NCI-H345 (cell line): ENCODE data around the gene DOCK6.

Source experiments
- DNase-seq: peaks from one replicate; lab custom pipeline; 2025; lab: John Stamatoyannopoulos, UW

DOCK6 gene

DNA sequence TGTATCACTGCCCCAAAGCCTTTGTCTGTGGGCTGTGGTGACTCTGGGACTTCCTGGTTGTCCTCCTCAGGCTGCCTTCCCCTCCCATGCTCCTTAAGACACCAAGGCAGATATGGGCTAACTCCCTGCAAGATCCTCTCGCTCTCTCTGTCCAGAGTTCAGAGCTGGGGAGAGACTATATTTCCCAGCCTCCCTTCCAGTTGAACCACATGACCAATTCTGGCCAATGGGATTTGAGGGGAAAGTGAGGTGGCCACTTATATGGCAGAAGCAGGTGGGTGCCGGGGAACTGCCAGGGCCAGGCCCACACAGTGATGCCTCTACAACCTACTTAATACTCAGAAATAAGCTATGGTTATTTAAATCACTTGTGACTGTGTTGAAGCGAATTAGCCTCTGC, 39.1 kb downstream of the DOCK6 start:
- DNase-seq = no peak

DNA sequence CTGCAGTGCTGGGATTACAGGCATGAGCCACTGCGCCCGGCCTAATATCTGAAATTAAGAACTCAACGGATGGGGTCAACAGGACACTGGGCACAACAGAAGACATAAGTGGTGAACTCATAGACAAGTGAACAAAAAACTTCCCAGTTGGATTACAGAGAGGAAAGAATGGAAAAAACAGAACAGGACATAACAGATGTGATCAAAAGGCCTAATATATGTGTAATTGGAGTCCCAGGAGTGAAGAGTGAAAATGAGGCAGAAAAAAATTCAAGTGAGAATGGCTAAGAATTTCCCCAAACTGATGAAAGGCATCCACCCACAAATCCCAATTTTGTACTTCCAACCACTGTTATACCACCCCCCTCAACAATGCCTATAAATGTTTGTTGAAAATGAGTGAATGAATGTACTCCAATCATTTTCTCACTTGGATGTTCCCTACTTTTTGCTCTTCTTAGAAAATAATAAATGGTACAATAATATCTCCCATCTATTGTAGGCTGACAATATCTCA, 41.2 kb downstream of the DOCK6 start:
- DNase-seq = no peak

DNA sequence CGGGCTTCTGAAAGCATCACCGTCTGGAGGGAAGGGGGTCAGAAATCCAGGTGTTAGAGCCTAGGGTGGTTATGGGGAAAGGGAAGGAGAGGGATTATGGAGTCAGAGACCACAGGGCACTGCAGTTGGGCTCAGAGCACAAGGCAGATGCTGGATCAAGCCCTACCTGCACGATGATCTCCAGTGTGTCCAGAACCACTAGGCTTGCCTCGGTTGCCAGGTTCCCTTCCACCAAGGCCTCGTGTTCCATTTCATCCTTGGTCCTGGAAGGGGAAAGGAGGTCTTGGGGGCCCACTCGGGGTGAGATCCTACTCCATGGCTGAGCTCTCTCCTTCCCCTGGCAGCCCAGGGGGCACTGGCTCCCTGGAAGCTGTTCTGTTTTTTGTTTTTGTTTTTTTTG, 47.9 kb downstream of the DOCK6 start:
- DNase-seq = no peak

DNA sequence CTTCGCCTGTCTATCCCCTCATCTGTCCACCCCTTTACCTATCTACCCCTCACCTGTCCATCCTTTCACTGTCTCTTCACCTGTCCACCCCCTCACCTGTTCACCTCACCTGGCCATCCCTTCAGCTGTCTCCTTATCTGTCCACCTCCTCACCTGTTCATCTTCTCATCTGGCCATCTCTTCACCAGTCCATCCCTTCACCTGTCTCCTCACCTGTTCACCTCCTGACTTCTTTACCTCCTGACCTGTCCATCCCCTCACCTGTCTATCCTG, 51.7 kb downstream of the DOCK6 start:
- no peak for DNase-seq

DNA sequence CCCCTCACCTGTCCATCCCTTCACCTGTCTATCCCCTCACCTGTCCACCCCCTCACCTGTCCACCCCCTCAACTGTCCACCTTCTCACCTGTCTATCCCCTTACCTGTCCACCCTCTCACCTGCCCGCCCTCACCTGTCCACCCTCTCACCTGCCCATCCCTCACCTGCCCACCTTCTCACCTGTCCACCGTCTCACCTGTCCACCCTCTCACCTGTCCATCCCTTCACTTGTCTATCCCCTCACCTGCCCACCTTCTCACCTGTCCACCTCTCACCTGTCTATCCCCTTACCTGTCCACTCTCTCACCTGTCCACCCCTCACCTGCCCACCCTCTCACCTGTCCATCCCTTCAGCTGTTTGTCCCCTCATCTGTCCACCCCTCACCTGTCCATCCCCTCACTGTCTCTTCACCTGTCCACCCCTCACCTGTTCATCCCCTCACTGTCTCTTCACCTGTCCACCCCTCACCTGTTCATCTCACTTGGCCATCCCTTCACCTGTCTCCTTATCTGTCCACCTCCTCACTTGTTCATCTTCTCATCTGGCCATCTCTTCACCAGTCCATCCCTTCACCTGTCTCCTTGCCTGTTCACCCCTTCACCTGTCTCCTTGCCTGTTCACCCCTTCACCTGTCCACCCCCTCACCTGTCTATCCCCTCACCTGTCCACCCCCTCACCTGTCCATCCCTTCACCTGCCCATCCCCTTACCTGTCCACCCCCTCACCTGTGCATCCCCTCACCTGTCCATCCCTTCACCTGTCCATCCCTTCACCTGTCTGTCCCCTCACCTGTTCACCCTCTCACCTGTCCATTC, 52.3 kb downstream of the DOCK6 start:
- DNase-seq = no peak

DNA sequence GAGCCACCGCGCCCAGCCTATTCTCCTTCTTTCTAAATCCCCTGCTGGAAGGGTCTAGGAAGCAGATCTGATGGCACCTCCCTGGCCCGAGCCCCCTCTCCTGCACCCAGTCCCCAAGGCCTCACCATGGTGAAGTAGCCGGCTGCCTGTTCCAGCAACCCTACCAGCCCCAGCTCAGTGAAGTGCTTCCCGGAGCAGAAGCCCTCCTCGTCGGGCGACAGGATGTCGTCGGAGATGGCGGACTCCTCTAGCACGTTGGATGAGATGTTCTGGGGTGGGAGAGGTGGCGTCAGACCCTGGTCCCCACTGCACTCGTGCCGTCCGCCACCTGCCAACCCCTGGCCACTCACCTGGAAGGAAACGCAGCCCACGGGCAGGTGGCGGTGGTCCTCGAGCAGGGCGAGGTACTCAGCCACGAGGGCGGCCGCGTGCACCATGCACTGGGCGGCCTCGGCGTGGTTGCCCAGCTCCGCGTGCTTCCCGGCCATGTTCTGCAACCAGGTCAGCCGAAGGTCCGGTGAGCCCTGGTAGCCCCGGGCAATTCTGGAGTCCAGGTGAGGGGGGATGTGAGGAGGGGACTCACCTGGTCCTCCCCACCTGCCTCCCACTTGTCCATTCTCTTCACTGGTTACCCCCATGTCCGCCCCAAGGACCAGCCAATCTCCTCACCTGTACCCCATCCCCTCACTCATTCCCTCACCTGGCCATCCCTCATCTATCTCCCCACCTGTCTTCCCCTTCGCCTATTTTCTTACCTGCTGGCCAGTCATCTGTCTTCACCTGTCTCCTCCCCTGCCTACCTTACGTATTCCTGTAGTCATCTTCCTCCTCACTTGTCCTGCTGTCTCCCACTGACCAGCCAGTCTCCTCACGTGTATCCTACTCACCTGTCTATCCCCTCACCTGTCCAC, 53.5 kb downstream of the DOCK6 start:
- DNase-seq = no peak

DNA sequence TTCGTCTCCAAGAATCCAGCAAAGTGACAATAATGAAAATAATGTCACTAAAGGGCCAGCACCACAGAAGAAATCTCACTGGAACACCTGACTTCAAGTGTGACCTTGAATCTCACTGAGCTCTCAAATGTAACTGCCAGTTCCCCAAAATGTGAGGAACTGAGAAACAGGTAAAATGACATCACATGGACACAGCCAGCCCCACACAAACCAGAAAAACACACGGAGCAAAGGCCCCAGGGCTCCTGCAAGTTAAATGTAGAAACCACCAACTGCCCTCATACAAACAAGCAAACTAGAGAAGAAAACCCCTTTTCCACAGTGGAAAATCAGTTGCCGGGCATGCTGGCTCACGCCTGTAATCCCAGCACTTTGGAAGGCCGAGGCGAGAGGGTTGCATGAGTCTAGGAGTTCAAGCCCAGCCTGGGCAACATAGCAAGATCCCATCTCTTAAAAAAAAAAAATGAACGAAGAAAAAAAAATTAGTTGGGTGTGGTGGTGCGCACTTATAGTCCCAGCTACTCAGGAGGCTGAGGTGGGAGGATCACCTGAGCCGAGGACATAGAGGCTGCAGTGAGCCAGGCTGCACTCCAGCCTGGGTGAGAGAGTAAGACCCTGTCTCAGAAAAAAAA, 56.3 kb downstream of the DOCK6 start:
- DNase-seq = no peak

DNA sequence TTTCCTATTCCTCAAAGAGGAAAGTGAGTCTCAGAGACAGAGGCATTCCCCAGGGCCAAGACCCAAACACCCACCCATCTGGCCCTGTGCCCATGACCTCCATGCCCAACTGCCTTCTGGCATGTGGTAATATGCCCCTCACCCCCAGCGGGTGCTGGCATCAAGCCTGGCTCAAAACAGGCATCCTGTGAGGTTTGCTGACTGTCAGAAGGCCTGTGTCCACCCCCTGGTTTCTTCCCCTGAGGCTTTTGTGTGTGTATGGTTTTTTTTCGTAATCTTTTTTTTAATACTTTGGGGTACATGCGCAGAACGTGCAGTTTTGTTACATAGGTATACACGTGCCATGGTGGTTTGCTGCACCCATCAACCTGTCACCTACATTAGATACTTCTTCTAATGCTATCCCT, 57.4 kb downstream of the DOCK6 start:
- DNase-seq = no peak

DNA sequence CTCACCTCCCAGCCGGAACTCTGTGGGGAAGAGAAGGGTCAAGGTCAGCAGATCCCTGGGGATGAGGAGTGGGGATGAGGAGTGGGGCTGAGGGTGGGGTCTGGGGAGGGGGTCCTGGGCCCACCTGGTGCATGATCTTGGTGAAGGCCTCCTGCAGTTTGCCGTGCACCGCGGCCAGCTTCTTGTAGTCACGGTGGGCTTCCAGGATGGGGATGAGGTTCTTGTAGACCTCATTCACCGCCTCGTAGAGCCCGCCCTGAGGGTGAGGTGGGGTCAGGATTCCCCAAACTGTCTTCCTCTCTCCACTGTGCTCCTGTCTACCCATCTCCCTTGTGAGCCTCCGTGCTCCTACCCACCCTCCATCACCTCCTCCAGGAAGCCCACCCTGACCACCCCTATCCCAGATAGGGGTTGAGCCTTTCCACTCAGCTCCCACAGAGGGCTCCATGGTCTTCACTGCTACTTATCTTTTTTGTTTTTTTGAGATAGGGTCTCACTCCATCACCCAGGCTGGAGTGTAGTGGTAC, 58.2 kb downstream of the DOCK6 start:
- DNase-seq = no peak

DNA sequence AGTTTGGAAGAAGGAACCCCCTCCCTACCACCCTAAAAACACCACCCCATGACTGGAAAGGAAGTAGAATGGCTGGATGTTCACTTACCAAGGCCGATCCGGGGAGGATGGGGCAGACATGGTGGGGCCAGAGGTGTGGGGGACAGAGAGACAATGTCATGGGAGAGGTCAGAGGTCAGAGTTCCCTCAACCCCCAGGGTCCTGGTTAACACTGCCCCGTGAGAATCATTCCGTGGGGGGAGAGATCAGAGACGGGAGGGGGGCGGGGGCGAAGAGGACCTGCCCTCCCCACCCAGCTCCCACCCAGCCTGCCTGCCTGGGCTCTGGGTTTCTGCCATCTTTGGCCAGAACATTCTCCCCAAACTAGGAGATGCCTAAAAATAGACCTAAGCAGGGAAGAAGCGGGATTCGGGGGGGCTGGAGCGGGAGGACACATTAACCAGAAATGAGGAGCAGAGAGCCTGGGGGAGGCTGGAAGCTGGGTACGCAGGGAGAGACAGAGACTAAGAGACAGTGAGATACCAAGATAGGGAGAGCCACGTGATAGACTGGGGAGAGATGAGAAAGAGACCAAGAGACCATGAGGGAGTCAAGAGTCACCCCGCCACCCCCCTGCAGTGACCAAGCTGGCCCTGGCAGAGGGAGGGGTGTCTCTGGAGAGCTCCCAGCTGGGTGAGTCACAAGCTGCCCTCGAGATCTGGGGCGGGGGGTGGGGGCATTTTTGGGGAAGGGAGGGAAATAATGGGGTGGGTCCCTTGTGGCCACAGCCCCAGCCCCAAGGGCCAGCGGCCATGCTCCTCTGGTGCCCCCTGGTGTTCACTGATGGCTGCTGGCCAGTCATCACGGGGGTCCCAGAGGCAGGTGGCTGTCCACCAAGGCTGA, 58.9 kb downstream of the DOCK6 start:
- no peak for DNase-seq

DNA sequence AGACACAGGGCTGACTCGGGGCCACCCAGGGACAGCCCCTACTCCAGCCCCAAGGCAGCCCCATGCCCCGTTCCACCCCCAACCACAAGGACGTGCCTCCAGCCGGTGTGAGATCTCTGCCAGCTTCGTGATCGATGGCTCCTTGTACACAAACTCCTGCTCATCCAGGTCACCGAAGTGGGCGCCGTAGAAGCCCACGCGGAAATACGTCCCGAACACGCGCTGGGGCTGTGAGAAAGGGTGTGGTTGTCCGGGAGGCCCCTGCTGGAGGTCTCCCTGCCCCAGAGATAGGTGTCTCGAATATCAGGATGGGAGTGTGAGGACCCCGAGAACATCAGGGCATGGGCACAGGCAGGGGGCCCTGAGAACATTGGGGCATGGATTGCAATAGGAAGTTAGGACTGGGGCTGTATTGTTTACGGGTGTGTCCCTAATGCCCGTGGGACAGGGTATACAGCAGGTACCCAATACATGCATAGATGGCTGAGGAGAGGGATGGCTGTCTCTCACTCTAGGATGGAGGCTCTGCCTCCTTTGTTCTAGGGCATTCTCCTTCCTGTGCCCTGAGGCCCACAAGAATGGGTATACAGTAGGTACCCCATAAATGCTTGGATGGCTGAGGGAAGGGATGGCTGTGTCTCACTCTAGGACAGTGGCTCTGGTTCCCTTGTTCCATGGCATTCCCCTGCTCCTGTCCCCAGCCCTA, 59.7 kb downstream of the DOCK6 start:
- DNase-seq = no peak

DNA sequence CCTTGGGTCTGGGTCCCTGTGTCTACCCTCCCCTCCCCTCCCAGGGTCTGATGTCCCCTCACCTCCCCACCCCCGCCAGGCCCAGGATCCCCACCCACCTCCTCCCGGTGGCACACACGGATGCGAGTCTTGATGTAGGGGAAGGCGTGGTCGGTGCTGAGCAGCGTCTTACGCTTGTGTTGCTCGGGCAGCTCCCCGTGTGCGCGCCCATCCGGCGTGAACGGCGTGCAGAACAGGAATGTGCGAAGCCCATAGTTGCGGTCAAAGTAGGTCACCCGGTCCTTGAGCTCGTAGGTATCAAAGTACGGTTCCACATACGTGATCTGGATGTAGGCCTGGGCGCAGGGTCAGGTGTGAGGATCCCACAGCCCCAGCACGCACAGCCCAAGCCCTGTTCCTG, 60.5 kb downstream of the DOCK6 start:
- no peak for DNase-seq

DNA sequence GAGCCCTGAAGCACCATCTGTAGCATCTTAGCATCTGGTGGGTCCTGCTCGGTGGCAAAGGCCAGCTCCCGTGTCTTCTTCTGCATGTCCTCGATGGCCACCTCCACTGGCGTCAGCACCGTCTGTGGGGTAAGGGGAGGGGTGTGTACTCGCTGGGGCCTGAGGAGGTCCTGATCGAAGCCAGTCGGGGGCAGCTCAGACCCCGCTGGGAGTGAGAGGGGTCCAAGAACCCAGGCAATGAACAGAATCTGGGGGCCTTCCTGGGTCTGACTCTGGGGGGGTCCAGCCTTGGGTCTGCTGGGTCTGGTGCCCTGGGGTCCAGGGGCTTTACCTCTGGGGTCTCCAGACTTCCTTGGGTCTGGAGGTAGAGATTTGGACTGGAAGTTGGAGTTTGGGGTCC, 61.4 kb downstream of the DOCK6 start:
- no peak for DNase-seq

DNA sequence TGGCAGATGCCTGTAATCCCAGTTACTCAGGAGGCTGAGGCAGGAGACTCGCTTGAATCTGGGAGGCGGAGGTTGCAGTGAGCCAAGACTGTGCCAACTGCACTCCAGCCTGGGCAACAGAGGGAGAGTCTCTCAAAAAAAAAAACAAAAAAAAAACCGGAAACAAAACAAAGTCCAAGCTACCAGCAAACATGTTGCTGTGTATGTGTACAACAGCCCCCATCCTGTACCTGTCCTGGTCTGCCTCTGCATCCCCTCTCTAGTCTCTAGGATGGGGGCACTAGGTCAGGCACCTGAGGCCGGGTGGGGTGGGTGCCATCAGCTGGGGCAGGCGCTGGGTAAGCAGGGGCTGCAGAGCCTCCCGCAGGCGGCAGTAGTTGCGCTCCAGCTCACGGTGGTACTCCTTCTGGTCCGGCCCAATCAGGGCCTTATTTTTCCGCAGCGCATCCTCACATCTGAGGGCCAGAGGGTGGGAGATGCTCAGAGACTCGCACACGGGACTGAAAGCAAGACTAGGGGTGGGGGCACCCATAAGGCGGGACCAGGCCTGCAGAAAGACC, 62.2 kb downstream of the DOCK6 start:
- no peak for DNase-seq

DNA sequence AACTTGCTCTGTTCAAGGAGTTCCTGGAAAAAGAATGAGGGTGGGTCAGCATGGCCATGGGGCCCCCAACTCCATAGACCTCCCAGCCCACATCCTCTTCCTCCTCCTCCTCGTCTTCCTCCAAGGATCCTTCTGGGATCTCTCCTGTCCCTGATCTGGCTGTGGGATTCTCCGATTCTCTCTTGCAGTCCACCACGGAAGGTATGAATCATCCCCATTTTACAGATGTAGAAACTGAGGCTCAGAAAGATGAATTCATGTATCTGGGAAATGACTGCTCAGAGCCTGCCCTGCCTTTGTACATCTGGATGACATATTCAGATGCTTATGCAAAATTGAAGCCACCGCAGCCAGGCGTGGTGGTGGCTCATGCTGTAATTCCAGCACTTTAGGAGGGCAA, 62.8 kb downstream of the DOCK6 start:
- DNase-seq = no peak

DNA sequence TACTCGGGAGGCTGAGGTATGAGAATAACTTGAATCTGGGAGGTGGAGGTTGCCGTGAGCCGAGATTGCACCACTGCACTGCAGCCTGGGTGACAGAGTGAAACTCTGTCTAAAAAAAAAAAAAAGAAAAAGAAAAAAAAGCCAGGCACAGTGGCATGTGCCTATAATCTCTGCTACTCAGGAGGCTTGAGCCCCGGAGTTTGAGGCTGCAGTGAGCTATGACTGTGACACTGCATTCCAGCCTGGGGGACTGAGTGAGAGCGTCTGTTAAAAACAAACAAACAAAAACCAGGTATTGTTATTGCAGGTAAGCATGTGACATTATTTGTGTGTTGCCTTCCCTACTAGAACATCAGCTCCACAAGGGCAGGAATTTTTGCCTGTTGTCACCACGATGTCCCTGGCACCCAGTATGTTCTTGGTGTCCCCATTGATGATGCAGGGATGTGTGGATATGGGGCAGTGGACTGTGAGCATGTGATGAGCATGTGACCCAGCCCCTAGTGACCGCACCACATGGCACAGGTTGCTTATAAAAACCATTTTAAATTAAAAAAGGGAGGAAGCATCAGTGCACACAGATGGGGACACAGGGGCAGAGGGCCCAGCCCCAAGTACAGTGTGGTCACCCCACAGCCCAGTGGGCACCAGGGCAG, 63.4 kb downstream of the DOCK6 start:
- DNase-seq = no peak

DNA sequence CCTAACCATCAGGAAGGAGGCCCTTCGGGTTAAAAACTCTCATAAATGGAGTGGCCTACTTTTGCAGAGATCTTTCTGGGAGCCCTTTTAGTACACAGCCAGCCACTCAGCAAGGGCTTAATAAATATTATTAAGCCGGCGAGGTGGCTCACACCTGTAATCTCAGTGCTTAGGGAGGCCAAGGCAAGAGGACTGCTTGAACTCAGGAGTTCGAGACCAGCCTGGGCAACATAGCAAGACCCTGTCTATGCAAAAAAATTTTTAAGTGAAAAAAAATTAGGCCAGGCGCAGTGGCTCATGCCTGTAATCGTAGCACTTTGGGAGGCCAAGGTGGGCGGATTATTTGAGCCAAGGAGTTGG, 64.2 kb downstream of the DOCK6 start:
- DNase-seq = no peak

DNA sequence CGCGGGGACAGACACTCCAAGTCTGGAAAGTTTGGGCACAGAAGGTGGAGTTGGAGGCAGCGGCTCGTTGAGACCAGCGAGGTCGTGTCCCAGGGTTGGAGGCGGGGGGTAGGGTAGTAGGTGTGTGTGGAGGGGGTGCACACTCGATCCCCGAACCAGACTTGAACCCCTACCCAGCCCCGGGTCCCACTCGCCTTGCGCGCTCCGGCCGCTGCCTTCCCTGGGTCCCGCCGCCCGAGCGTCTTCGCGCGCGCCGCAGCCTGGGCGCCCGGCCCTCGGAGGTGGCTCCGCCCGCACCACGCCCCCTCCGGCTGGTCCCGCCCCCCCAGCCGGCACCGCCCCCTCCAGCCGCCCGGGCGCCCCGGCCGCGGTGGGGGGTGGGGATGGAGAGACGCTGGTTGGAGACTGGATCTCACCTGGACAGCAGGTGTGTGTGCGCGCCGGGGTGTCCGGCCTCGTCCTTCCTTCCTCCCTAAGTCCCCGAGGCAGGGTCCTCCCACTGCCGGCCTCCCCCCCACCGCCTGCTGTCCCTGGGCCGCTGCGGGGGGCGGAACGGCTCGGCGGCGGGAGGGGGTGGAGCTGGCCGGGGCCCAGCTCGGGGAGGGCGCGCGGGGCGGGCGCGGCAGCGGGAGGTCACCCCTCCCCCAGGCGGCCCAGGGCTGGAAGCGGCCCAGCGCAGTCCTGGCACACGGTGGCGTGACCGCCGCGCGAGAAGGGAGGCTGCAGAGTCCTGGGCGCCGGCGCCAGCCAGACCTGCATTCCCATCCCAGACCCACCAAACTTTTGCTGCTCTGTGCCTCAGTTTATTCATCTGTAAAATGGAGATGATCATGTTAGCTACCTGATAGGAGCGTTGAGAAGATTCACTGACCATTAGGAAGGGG, 64.8 kb downstream of the DOCK6 start, which contains the start of gene KANK2:
Gene KANK2, minus strand, starts transcription at position 255 of the 884 bp plus-strand sequence. CDS start 3,034 bp downstream, outside the sequence.
- peak; percentile 67 for DNase-seq
